H9 (cell line): ENCODE measurements around the gene SRPX. TPM values are rescaled to one million over a fixed set of nuclear protein-coding genes. Genes with fewer than 3 reads are reported as not detected.

ENCODE experiments used
- DNase-seq: peaks from one replicate; pipeline ENCODE4 v3.0.0-alpha.2; 2017
- H2AFZ ChIP-seq: one replicate; pipeline ENCODE4 v1.6.1; 2013; ENCODE audit warnings: mild to moderate bottlenecking, low read length, control low read depth, moderate library complexity
- H2AK5ac ChIP-seq: 2 replicates; pipeline ENCODE4 v1.6.1; 2013; ENCODE audit warnings: low read length, control low read depth, mixed read lengths; ENCODE audit not compliant: insufficient read length
- H2BK120ac ChIP-seq: one replicate; pipeline ENCODE4 v1.6.1; 2013; ENCODE audit warnings: low read depth, mild to moderate bottlenecking, low read length, control low read depth, inconsistent platforms; ENCODE audit not compliant: poor library complexity, severe bottlenecking
- H2BK12ac ChIP-seq: 2 replicates; pipeline ENCODE4 v1.6.1; 2013; ENCODE audit warnings: low read length, control low read depth, mixed read lengths, low read depth; ENCODE audit not compliant: insufficient read length
- H2BK15ac ChIP-seq: 2 replicates; pipeline ENCODE4 v1.6.1; 2013; ENCODE audit warnings: low read depth, low read length, control low read depth
- H2BK20ac ChIP-seq: one replicate; pipeline ENCODE4 v1.6.1; 2013; ENCODE audit warnings: low read depth, mild to moderate bottlenecking, low read length, control low read depth, inconsistent platforms; ENCODE audit not compliant: poor library complexity, severe bottlenecking
- H2BK5ac ChIP-seq: 2 replicates; pipeline ENCODE4 v1.6.1; 2013; ENCODE audit warnings: low read length, control low read depth, mixed read lengths; ENCODE audit not compliant: insufficient read length
- H3K14ac ChIP-seq: 2 replicates; pipeline ENCODE4 v1.6.1; 2013; ENCODE audit warnings: low read length, control low read depth; ENCODE audit not compliant: insufficient read depth
- H3K18ac ChIP-seq: 2 replicates; pipeline ENCODE4 v1.6.1; 2013; ENCODE audit warnings: low read depth, mild to moderate bottlenecking, mixed read lengths, low read length, control low read depth; ENCODE audit not compliant: insufficient read length
- H3K23ac ChIP-seq: 2 replicates; pipeline ENCODE4 v1.6.1; 2013; ENCODE audit warnings: low read length, control low read depth, mixed read lengths, low read depth; ENCODE audit not compliant: insufficient read length
- H3K23me2 ChIP-seq: 2 replicates; pipeline ENCODE4 v1.6.1; 2013; ENCODE audit warnings: low read depth, mild to moderate bottlenecking, mixed read lengths, low read length, control low read depth; ENCODE audit not compliant: insufficient read length, poor library complexity, severe bottlenecking
- H3K27ac ChIP-seq: 2 replicates; pipeline ENCODE4 v1.5.1; 2013; ENCODE audit warnings: low read length, control low read depth, mixed read lengths, low read depth; ENCODE audit not compliant: insufficient read length
- H3K27me3 ChIP-seq: 2 replicates; pipeline ENCODE4 v1.6.1; 2013; ENCODE audit warnings: low read length, control low read depth, inconsistent platforms; ENCODE audit not compliant: insufficient read depth
- H3K4ac ChIP-seq: 2 replicates; pipeline ENCODE4 v1.6.1; 2013; ENCODE audit warnings: low read depth, mild to moderate bottlenecking, control low read depth, inconsistent platforms, low read length, moderate library complexity
- H3K4me1 ChIP-seq: 2 replicates; pipeline ENCODE4 v1.6.1; 2013; ENCODE audit warnings: low read length, control low read depth, inconsistent platforms; ENCODE audit not compliant: insufficient read depth
- H3K4me2 ChIP-seq: 2 replicates; pipeline ENCODE4 v1.6.1; 2013; ENCODE audit warnings: low read length, control low read depth, mixed read lengths; ENCODE audit not compliant: insufficient read length, insufficient read depth
- H3K56ac ChIP-seq: 2 replicates; pipeline ENCODE4 v1.6.1; 2013; ENCODE audit warnings: low read depth, mild to moderate bottlenecking, mixed read lengths, low read length, control low read depth; ENCODE audit not compliant: insufficient read length
- H3K79me1 ChIP-seq: 2 replicates; pipeline ENCODE4 v1.6.1; 2013; ENCODE audit warnings: low read depth, mild to moderate bottlenecking, moderate library complexity, low read length, control low read depth, inconsistent platforms; ENCODE audit not compliant: insufficient read depth, poor library complexity, severe bottlenecking
- H3K79me2 ChIP-seq: 2 replicates; pipeline ENCODE4 v1.6.1; 2013; ENCODE audit warnings: low read length, control low read depth, inconsistent platforms; ENCODE audit not compliant: insufficient read depth
- H3K9ac ChIP-seq: 2 replicates; pipeline ENCODE4 v1.6.1; 2013; ENCODE audit warnings: low read length, control low read depth, mixed read lengths; ENCODE audit not compliant: insufficient read length; ENCODE audit errors: extremely low read depth
- H3K9me3 ChIP-seq: one replicate; pipeline ENCODE4 v1.6.1; 2013; ENCODE audit warnings: low read depth, low read length, inconsistent platforms; ENCODE audit not compliant: control insufficient read depth
- H3T11ph ChIP-seq: one replicate; pipeline ENCODE4 v1.6.1; 2013; ENCODE audit warnings: mild to moderate bottlenecking, low read length, control low read depth, inconsistent platforms
- H4K20me1 ChIP-seq: one replicate; pipeline ENCODE4 v1.6.1; 2013; ENCODE audit not compliant: control insufficient read depth, insufficient read length, insufficient read depth
- H4K5ac ChIP-seq: 2 replicates; pipeline ENCODE4 v1.6.1; 2013; ENCODE audit warnings: low read depth, mild to moderate bottlenecking, mixed read lengths, low read length, control low read depth; ENCODE audit not compliant: insufficient read length
- H4K8ac ChIP-seq: replicated peaks from 2 replicates; pipeline ENCODE4 v1.6.1; 2013; ENCODE audit warnings: low read length, control low read depth, mixed read lengths, low read depth; ENCODE audit not compliant: insufficient read length
- H4K91ac ChIP-seq: 2 replicates; pipeline ENCODE4 v1.6.1; 2013; ENCODE audit warnings: low read depth, mild to moderate bottlenecking, moderate library complexity, mixed read lengths, low read length, control low read depth; ENCODE audit not compliant: insufficient read length
- H3K27ac Mint-ChIP-seq, 3 experiments: 2 replicates in 2 of 3; 3 replicates in 1 of 3; pipeline ENCODE4 v1.8.0; 2020 to 2021; ENCODE audit warnings: mixed read lengths in 3 of 3, mild to moderate bottlenecking in 1 of 3, moderate library complexity in 1 of 3
- H3K27me3 Mint-ChIP-seq: 2 replicates; pipeline ENCODE4 v1.8.0; 2021; ENCODE audit warnings: low read depth, mild to moderate bottlenecking, moderate library complexity, mixed read lengths
- H3K36me3 Mint-ChIP-seq, 3 experiments: 2 replicates in 2 of 3; 3 replicates in 1 of 3; pipeline ENCODE4 v1.8.0; 2020 to 2021; ENCODE audit warnings: low read depth in 3 of 3, mixed read lengths in 3 of 3; ENCODE audit not compliant: insufficient read depth in 1 of 3
- H3K4me1 Mint-ChIP-seq, 2 experiments: 2 replicates each; pipeline ENCODE4 v1.8.0; 2020; ENCODE audit warnings: mixed read lengths in 2 of 2
- H3K4me3 Mint-ChIP-seq, 2 experiments: 2 replicates in 1 of 2; 3 replicates in 1 of 2; pipeline ENCODE4 v1.8.0; 2020 to 2021; ENCODE audit warnings: mild to moderate bottlenecking in 2 of 2, mixed read lengths in 2 of 2, moderate library complexity in 1 of 2
- H3K9me3 Mint-ChIP-seq, 2 experiments: 2 replicates in 1 of 2; 3 replicates in 1 of 2; pipeline ENCODE4 v1.8.0; 2020; ENCODE audit warnings: mild to moderate bottlenecking in 2 of 2, mixed read lengths in 2 of 2, moderate library complexity in 1 of 2
- CTCF ChIP-seq: fragments of 200-600 bp; sonication (generic); conservative IDR thresholded peaks from 3 replicates; pipeline ENCODE4 v1.8.0; 2021; ENCODE audit warnings: antibody characterized with exemption, mild to moderate bottlenecking
- total RNA-seq: library from RNA; stranded (reverse); gene quantifications from 2 replicates; pipeline ENCODE4 v1.2.1, GENCODE V29; 2021

The SRPX gene
- total RNA-seq, 1 experiment from 2014 or later, result 2.8 TPM

GRCh38 chrX:38099688-38100087, 121.0 kb downstream of the SRPX start:
- H3K27me3 Mint-ChIP-seq, result no peaks in the 10 kb centered on the region
- no peak overlapping the region for H3K4me2 ChIP-seq
- TF ChIP-seq CTCF, result no peak

More at GRCh38 chrX:38099688-38100087, 121.0 kb downstream of the SRPX start:
- no peak overlapping the region for H3K23ac ChIP-seq
- no peak overlapping the region for H3T11ph ChIP-seq
- H3K4me3 Mint-ChIP-seq, result no peak overlapping the region
- no peak overlapping the region for H2BK12ac ChIP-seq
- no peaks in the 10 kb centered on the region for H3K79me1 ChIP-seq
- no peak overlapping the region for H3K14ac ChIP-seq
- H2BK20ac ChIP-seq, result no peak overlapping the region
- H3K27me3 ChIP-seq, result no peaks in the 10 kb centered on the region
- H4K20me1 ChIP-seq, result no peaks in the 10 kb centered on the region
- no peak overlapping the region for H3K27ac ChIP-seq
- no peaks in the 10 kb centered on the region for H3K79me2 ChIP-seq
- no peak for DNase-seq
- H2AFZ ChIP-seq, result no peak overlapping the region
- H2BK15ac ChIP-seq, result no peak overlapping the region
- no peaks in the 10 kb centered on the region for H3K4me1 ChIP-seq
- no peak overlapping the region for H2BK5ac ChIP-seq
- no peak overlapping the region for H2BK120ac ChIP-seq
- no peak overlapping the region for H3K27ac Mint-ChIP-seq
- no peak overlapping the region for H3K9ac ChIP-seq
- H3K9me3 ChIP-seq, result no peaks in the 10 kb centered on the region
- H3K18ac ChIP-seq, result no peak overlapping the region
- no peak overlapping the region for H3K56ac ChIP-seq
- H4K8ac ChIP-seq, result no peak overlapping the region
- no peak overlapping the region for H4K5ac ChIP-seq
- H2AK5ac ChIP-seq, result no peak overlapping the region
- H3K4ac ChIP-seq, result no peak overlapping the region
- H3K36me3 Mint-ChIP-seq, result no peaks in the 10 kb centered on the region; a peak in 2 of 7 replicates
- H4K91ac ChIP-seq, result no peak overlapping the region
- H3K4me1 Mint-ChIP-seq, result no peaks in the 10 kb centered on the region
- no peaks in the 10 kb centered on the region for H3K23me2 ChIP-seq
- H3K9me3 Mint-ChIP-seq, result peaks cover 42 to 46% of the 10 kb centered on the region in 2 experiments

Other genes with a start within 250 kb of the SRPX start
- 0.15 TPM in 2 replicates for gene SYTL5, start 214.3 kb downstream of the SRPX start, total RNA-seq
- 5.9 and 7.3 TPM in 2 replicates for gene RPGR, start 106.6 kb upstream of the SRPX start, total RNA-seq
- not detected in 2 replicates for gene OTC, start 131.7 kb upstream of the SRPX start, total RNA-seq